Lung (tissue), 12 donors: ENCODE data around the gene ARHGEF2. TPM values are rescaled to one million over a fixed set of nuclear protein-coding genes. Genes with fewer than 3 reads are reported as not detected.

ENCODE experiments used
- ATAC-seq: fragments of 200-7000 bp; cut with Tn5 transposase; one replicate; pipeline ENCODE4 v1.9.1; 2020; ENCODE audit warnings: moderate number of reproducible peaks; ENCODE audit not compliant: insufficient read depth, low FRiP score
- DNase-seq, 3 donors: peaks; one replicate each; pipeline ENCODE4 v3.0.0-alpha.2; 2013 to 2017
- H3K27ac ChIP-seq, 2 donors: one replicate each; pipeline ENCODE4 v1.5.1; 2013; ENCODE audit warnings: mild to moderate bottlenecking in 2 of 2, moderate library complexity in 2 of 2, control low read depth in 1 of 2, inconsistent platforms in 1 of 2, low read depth in 1 of 2, low read length in 1 of 2
- H3K27me3 ChIP-seq, 3 donors: one replicate each; pipeline ENCODE4 v1.5.1; 2013; ENCODE audit warnings: low read length in 2 of 3; ENCODE audit not compliant: control insufficient read depth in 3 of 3, insufficient read depth in 3 of 3
- H3K36me3 ChIP-seq, 4 donors: one replicate each; pipeline ENCODE4 v1.5.1; 2013; ENCODE audit warnings: low read length in 4 of 4, mild to moderate bottlenecking in 1 of 4, moderate library complexity in 1 of 4; ENCODE audit not compliant: control insufficient read depth in 4 of 4, insufficient read depth in 4 of 4
- H3K4me1 ChIP-seq, 5 donors: one replicate each; pipeline ENCODE4 v1.5.1; 2013; ENCODE audit warnings: low read length in 5 of 5, mild to moderate bottlenecking in 2 of 5, moderate library complexity in 1 of 5; ENCODE audit not compliant: control insufficient read depth in 5 of 5, insufficient read depth in 5 of 5
- H3K4me3 ChIP-seq: one replicate; pipeline ENCODE4 v1.5.1; 2013; ENCODE audit warnings: mild to moderate bottlenecking, control low read depth, moderate library complexity
- H3K9ac ChIP-seq, 2 donors: one replicate each; pipeline ENCODE4 v1.5.1; 2013; ENCODE audit warnings: low read length in 2 of 2, control low read depth in 1 of 2; ENCODE audit not compliant: insufficient read depth in 1 of 2
- H3K9me3 ChIP-seq, 4 donors: one replicate each; pipeline ENCODE4 v1.5.1; 2013; ENCODE audit warnings: low read length in 3 of 4, mild to moderate bottlenecking in 1 of 4, moderate library complexity in 1 of 4; ENCODE audit not compliant: control insufficient read depth in 4 of 4, insufficient read depth in 3 of 4
- CTCF ChIP-seq: IDR thresholded peaks from 2 replicates; pipeline ENCODE4 v1.5.1; 2012; ENCODE audit warnings: mild to moderate bottlenecking; ENCODE audit errors: control extremely low read depth, extremely low read depth
- WGBS, 2 donors: extraction: QIAGEN DNeasy Blood & Tissue Kit; methylation state at CpG; one replicate each; pipeline ENCODE4 v1.1.7; 2013; 5-methylcytosine and 5-hydroxymethylcytosine counted together
- polyA plus RNA-seq, 2 donors: library from polyadenylated mRNA; stranded (reverse); fragments of 200-250 nt; gene quantifications; one replicate each; pipeline ENCODE4 v1.2.1, GENCODE V29; 2013
- total RNA-seq, 2 donors: library from RNA; depleted of rRNA in 1 of 2; stranded (reverse); fragments of >200 nt in 1 of 2; gene quantifications; one replicate each; pipeline ENCODE4 v1.2.1, GENCODE V29; 2014 to 2021
- donor health status: control.
- donor health status: control.
- donor health status: Bipolar disorder and iron deficiency.
- donor health status: healthy.
- donor health status: DM: yes; HTN: yes; CAD: no.

The ARHGEF2 gene
- total and polyA plus RNA-seq, 4 donors, result 72.0 to 289 (median 120) TPM

DNA sequence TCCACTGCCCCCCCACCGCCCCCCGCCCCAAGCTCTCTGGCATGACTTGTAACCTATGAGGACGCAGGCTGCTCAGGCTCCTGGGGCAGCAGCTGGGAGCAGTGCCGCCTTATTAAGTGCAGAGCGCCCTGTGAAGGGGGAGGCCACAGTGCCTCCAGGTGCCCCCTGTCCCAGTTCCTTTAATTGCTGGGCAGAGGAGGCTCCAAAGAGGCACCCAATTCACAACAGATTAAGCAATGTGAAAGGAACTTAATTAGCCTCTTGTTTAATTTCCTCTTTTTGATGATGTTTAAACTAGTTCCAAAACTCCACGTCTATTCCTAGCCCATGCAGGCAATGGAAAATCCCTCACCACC lies 33.9 kb downstream of the ARHGEF2 start:
- DNase-seq (no peak), ATAC-seq (no peak)
- peaks cover 0 to 26% (median 17%) of the 10 kb centered on the region in 5 donors for H3K4me1 ChIP-seq
- H3K27ac ChIP-seq, result peak overlapping the region in 1 of 2 donors; percentile 32
- no peaks in the 10 kb centered on the region for H3K27me3 ChIP-seq
- no peaks in the 10 kb centered on the region for H3K9me3 ChIP-seq
- no peak overlapping the region for H3K4me3 ChIP-seq
- no peak for TF ChIP-seq CTCF
- 36 to 48% methylated on average over 6 of the region's 6 CpGs for WGBS, 2 donors
- H3K36me3 ChIP-seq, result peaks cover 0 to 23% (median 15%) of the 10 kb centered on the region in 4 donors
- H3K9ac ChIP-seq, result no peak overlapping the region

DNA sequence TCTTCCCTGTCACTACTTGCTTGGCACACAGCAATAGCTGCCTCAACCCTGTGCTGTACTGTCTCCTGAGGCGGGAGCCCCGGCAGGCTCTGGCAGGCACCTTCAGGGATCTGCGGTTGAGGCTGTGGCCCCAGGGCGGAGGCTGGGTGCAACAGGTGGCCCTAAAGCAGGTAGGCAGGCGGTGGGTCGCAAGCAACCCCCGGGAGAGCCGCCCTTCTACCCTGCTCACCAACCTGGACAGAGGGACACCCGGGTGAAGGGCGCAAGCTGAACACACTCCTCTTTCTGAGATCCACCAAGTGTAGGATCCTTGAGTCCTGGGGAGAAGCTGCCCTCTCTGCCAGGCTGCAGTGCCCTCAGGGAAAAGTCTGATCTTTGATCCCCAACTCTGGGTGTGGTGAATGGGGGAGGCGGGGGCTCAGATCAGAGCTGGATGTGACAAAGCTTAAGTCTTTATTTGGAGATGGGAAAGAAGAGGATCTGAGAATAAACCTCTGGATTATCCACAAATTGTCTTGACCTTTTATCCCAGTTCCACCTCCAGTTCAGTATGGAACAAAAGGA lies 35.7 kb downstream of the ARHGEF2 start:
- Histone ChIP-seq H3K4me3 (no peak overlapping the region), H3K36me3 (peaks cover 0 to 15% (median 8%) of the 10 kb centered on the region in 4 donors), H3K27me3 (no peaks in the 10 kb centered on the region), H3K4me1 (peaks cover 0 to 26% (median 17%) of the 10 kb centered on the region in 5 donors), H3K27ac (peak overlapping the region in 1 of 2 donors; percentile 87), H3K9me3 (no peaks in the 10 kb centered on the region), H3K9ac (no peak overlapping the region)
- WGBS, 2 donors, result 79 to 85% methylated on average over 11 of the region's 11 CpGs
- ATAC-seq (no peak), DNase-seq (no peak)
- TF ChIP-seq CTCF, result no peak

- no peak overlapping the region for H3K4me3 ChIP-seq
- no peak for ATAC-seq
- peaks cover 0 to 10% (median 2%) of the 10 kb centered on the region in 4 donors for H3K36me3 ChIP-seq
- WGBS, 2 donors, result 68 to 73% methylated on average over 29 of the region's 29 CpGs
- H3K27me3 ChIP-seq, result no peaks in the 10 kb centered on the region
- no peaks in the 10 kb centered on the region for H3K9me3 ChIP-seq
- H3K9ac ChIP-seq, result no peak overlapping the region
- peak overlapping the region in 1 of 2 donors; percentile 87 for H3K27ac ChIP-seq
- TF ChIP-seq CTCF, result no peak
- peaks cover 0 to 26% (median 17%) of the 10 kb centered on the region in 5 donors for H3K4me1 ChIP-seq
- no peak for DNase-seq
Observed at GRCh38 chr1:155941845-155942531, 36.4 kb downstream of the ARHGEF2 start.
